Smooth muscle cell of the coronary artery (primary cell): ENCODE results near the gene SERPINB5. TPM values are rescaled to one million over a fixed set of nuclear protein-coding genes. Genes with fewer than 3 reads are reported as not detected.

Source experiments
- total RNA-seq: library from RNA; depleted of rRNA; stranded (reverse); fragments of >200 nt; gene quantifications from 2 replicates; pipeline ENCODE4 v1.2.3, GENCODE V29; 2014; ENCODE audit warnings: low replicate concordance

Gene SERPINB5, protein sequence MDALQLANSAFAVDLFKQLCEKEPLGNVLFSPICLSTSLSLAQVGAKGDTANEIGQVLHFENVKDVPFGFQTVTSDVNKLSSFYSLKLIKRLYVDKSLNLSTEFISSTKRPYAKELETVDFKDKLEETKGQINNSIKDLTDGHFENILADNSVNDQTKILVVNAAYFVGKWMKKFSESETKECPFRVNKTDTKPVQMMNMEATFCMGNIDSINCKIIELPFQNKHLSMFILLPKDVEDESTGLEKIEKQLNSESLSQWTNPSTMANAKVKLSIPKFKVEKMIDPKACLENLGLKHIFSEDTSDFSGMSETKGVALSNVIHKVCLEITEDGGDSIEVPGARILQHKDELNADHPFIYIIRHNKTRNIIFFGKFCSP
- not detected in 2 replicates for total RNA-seq

GRCh38 chr18:63476668-63477067 is at the start of gene SERPINB5:
Gene SERPINB5 (plus strand): TSS chr18:63476958. CDS start chr18:63484429, 7,471 bp downstream.

GRCh38 chr18:63542069-63542468 is 65.3 kb downstream of the SERPINB5 start, which contains the start of gene SERPINB12:
Gene SERPINB12 (plus strand): TSS chr18:63542369. CDS start chr18:63556160, 13,791 bp downstream.

Other genes starting within 250 kb of the SERPINB5 start
- 0.60 and 7.3 TPM in 2 replicates for gene BCL2, start 157.2 kb upstream of the SERPINB5 start, total RNA-seq
- gene KDSR, start 109.8 kb upstream of the SERPINB5 start, total RNA-seq: 17.8 and 44.1 TPM in 2 replicates
- gene VPS4B, start 54.5 kb upstream of the SERPINB5 start, total RNA-seq: 25.7 and 35.9 TPM in 2 replicates
- gene SERPINB12, start 65.4 kb downstream of the SERPINB5 start, total RNA-seq: not detected in 2 replicates
- not detected in 2 replicates for gene SERPINB13, start 110.4 kb downstream of the SERPINB5 start, total RNA-seq
- 3.7 TPM in 1 of 2 replicates, not detected in the other for gene SERPINB4, start 167.3 kb downstream of the SERPINB5 start, total RNA-seq
- 2.3 TPM in 1 of 2 replicates, not detected in the other for gene SERPINB3, start 184.9 kb downstream of the SERPINB5 start, total RNA-seq
- 0.12 TPM in 1 of 2 replicates, not detected in the other for gene SERPINB11, start 226.0 kb downstream of the SERPINB5 start, total RNA-seq